Measurements from ENCODE around the gene DNASE1L2.

- TF ChIP-seq CTCF (conservative IDR thresholded peaks at IDR 0.05; ENCODE audit: low read depth, low read length) (no peak), POLR2A (IDR thresholded peaks at IDR 0.05; ENCODE audit: low read depth, low read length) (no peak), RCOR1 (IDR thresholded peaks at IDR 0.05; ENCODE audit: insufficient replicate concordance, low read length) (no peak), MXI1 (IDR thresholded peaks at IDR 0.05; ENCODE audit: borderline replicate concordance, low read depth, low read length) (no peak), SMC3 (IDR thresholded peaks at IDR 0.05; ENCODE audit: low read depth, low read length) (no peak), USF2 (IDR thresholded peaks at IDR 0.05; ENCODE audit: low read depth, low read length) (no peak), CHD1 (IDR thresholded peaks at IDR 0.05; ENCODE audit: low read depth, low read length) (no peak), RAD21 (IDR thresholded peaks at IDR 0.05; ENCODE audit: low read length) (no peak), NFE2L2 (IDR thresholded peaks at IDR 0.05; ENCODE audit: low read depth, low read length) (no peak), MAZ (IDR thresholded peaks at IDR 0.05; ENCODE audit: borderline replicate concordance, low read depth, low read length) (no peak), CEBPB (IDR thresholded peaks at IDR 0.05; ENCODE audit: low read depth, low read length) (no peak)
Measured at GRCh38 chr16:2243781-2244180, 7.5 kb downstream of the DNASE1L2 start.

Data from IMR-90 (cell line).